Measurements from ENCODE around the gene ODR4.

GRCh38 chr1:186438567-186438966 is 62.9 kb downstream of the ODR4 start:
- TF ChIP-seq CTCF (IDR thresholded peaks at IDR 0.05 in 4 of 5, conservative IDR thresholded peaks at IDR 0.05 in 1 of 5) (no peak), POLR2A (IDR thresholded peaks at IDR 0.05) (no peak)

All from gastrocnemius medialis (tissue), 4 donors.